CD4-positive, alpha-beta T cell treated with Interferon gamma for 1 hour (primary cell): Measurements from ENCODE around the gene GPR32.
"Not testable (repeated sequence)": the region's sequence is repeated elsewhere in the genome, so short reads cannot be mapped to it uniquely, and the experiment has no call there.

Source experiments
- DNase-seq: peaks from one replicate; pipeline ENCODE4 v3.0.0-alpha.2; 2020

GPR32 gene

GRCh38 chr19:50770164-50770563 lies at the start of gene GPR32:
Gene GPR32 (plus strand): TSS chr19:50770464. CDS start chr19:50770601, 137 bp downstream.
- DNase-seq, result not testable (repeated sequence)

GRCh38 chr19:50720921-50721381 lies 49.3 kb upstream of the GPR32 start:
- DNase-seq, result no peak

- no peak for DNase-seq
These were observed 48.7 kb upstream of the GPR32 start for GRCh38 chr19:50721441-50722137.

- DNase-seq, result no peak
These were observed 47.9 kb upstream of the GPR32 start for GRCh38 chr19:50722201-50723013.

- no peak for DNase-seq
These were observed 47.2 kb upstream of the GPR32 start, which contains the start of gene CLEC11A for GRCh38 chr19:50723069-50723468. Gene CLEC11A (plus strand): TSS chr19:50723364. CDS start chr19:50723526, 162 bp downstream.

- DNase-seq, result no peak
These were observed 46.3 kb upstream of the GPR32 start for GRCh38 chr19:50723735-50724521.

- DNase-seq, result peak; percentile 97
These were observed 45.6 kb upstream of the GPR32 start for GRCh38 chr19:50724522-50725217.

GRCh38 chr19:50725218-50725910 lies 44.9 kb upstream of the GPR32 start:
- DNase-seq, result no peak

GRCh38 chr19:50725911-50726230 lies 44.4 kb upstream of the GPR32 start:
- no peak for DNase-seq

- DNase-seq, result peak; percentile 89
These were observed 42.1 kb upstream of the GPR32 start for GRCh38 chr19:50728084-50728737.

- no peak for DNase-seq
These were observed 40.4 kb upstream of the GPR32 start for GRCh38 chr19:50729894-50730293.

GRCh38 chr19:50735869-50736268 lies 34.4 kb upstream of the GPR32 start:
- no peak for DNase-seq

- DNase-seq, result no peak
These were observed 33.9 kb upstream of the GPR32 start for GRCh38 chr19:50736338-50736737.

GRCh38 chr19:50739132-50739913 lies 30.9 kb upstream of the GPR32 start:
- no peak for DNase-seq

- no peak for DNase-seq
These were observed 30.3 kb upstream of the GPR32 start for GRCh38 chr19:50739914-50740426.

- DNase-seq, result no peak
These were observed 28.9 kb upstream of the GPR32 start for GRCh38 chr19:50741179-50741933.

GRCh38 chr19:50743537-50743936 lies 26.7 kb upstream of the GPR32 start:
- DNase-seq, result no peak

GRCh38 chr19:50745221-50745620 lies 25.0 kb upstream of the GPR32 start:
- DNase-seq, result no peak

GRCh38 chr19:50747141-50747540 lies 23.1 kb upstream of the GPR32 start:
- not testable (repeated sequence) for DNase-seq

GRCh38 chr19:50749490-50749889 lies 20.8 kb upstream of the GPR32 start:
- no peak for DNase-seq
